ENCODE measurements around the gene PTPRG. TPM values are rescaled to one million over a fixed set of nuclear protein-coding genes. Genes with fewer than 3 reads are reported as not detected.

The PTPRG gene
- total RNA-seq, 1 donor from 2014 or later, result 80.7 TPM

DNA sequence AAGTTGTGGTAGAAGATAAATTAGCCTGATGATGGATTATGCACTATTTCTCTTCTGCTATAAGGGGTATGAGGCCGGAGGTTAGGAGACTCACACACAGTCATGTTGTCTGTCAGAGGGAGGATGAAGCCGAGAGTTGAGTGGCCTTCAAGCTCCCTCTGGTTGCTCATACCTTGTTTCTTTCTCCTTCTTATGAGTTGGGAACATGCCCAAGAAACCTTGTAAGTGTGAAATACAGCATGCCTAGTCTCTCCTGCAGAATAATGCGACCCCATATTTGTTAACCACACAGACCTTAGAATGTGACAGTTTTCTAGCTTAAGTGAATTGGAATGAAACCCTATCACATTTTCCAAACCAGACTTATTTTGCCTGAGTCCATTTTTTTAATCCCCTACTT is 366.7 kb downstream of the PTPRG start:
- TF ChIP-seq, protein P1, sequence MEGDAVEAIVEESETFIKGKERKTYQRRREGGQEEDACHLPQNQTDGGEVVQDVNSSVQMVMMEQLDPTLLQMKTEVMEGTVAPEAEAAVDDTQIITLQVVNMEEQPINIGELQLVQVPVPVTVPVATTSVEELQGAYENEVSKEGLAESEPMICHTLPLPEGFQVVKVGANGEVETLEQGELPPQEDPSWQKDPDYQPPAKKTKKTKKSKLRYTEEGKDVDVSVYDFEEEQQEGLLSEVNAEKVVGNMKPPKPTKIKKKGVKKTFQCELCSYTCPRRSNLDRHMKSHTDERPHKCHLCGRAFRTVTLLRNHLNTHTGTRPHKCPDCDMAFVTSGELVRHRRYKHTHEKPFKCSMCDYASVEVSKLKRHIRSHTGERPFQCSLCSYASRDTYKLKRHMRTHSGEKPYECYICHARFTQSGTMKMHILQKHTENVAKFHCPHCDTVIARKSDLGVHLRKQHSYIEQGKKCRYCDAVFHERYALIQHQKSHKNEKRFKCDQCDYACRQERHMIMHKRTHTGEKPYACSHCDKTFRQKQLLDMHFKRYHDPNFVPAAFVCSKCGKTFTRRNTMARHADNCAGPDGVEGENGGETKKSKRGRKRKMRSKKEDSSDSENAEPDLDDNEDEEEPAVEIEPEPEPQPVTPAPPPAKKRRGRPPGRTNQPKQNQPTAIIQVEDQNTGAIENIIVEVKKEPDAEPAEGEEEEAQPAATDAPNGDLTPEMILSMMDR (IDR thresholded peaks at IDR 0.05; ENCODE audit: unreplicated experiment), result no peak
- no peak overlapping the region for H3K4me3 Mint-ChIP-seq (ENCODE audit: unreplicated experiment)
- peaks cover 9% of the 10 kb centered on the region for H3K27me3 Mint-ChIP-seq (ENCODE audit: unreplicated experiment)
- no peaks in the 10 kb centered on the region for H3K9me3 Mint-ChIP-seq (ENCODE audit: unreplicated experiment)
- peaks cover 22% of the 10 kb centered on the region for H3K4me1 Mint-ChIP-seq (ENCODE audit: unreplicated experiment)
- H3K27ac Mint-ChIP-seq (ENCODE audit: unreplicated experiment), result no peak overlapping the region
- no peaks in the 10 kb centered on the region for H3K36me3 Mint-ChIP-seq (ENCODE audit: low read depth, unreplicated experiment)
- no peak for DNase-seq (ENCODE audit: low spot score)

DNA sequence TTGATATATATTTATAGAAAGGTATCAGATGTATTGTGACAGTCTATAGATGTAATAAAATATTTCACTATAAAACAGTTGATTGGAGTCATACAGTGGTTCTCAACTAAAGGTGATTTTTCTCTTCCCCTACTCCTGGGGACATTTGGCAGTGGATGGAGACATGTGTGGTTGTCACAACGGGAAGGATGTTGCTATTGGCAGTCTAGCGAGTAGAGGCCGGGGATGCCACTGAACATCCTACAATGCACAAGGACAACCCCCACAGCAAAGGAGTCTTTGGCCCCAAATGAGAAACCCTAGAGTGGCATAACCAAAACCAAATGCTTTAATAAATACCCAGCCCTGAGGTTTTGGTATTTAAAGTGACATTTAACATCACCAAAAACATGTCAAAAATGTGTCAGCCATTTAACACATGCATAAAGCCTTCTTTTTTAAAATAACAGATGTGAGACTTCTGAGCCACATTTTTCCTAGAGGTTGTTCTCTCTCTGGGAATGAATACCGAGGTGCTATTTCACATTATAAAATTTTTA is 367.5 kb downstream of the PTPRG start:
- Mint-ChIP-seq H3K9me3 (ENCODE audit: unreplicated experiment) (no peaks in the 10 kb centered on the region), H3K4me1 (ENCODE audit: unreplicated experiment) (peaks cover 21% of the 10 kb centered on the region), H3K27ac (ENCODE audit: unreplicated experiment) (no peak overlapping the region), H3K27me3 (ENCODE audit: unreplicated experiment) (peaks cover 9% of the 10 kb centered on the region), H3K36me3 (ENCODE audit: low read depth, unreplicated experiment) (no peaks in the 10 kb centered on the region), H3K4me3 (ENCODE audit: unreplicated experiment) (no peak overlapping the region)
- TF ChIP-seq, protein P1 (IDR thresholded peaks at IDR 0.05; ENCODE audit: unreplicated experiment), result no peak
- DNase-seq (ENCODE audit: low spot score), result no peak

DNA sequence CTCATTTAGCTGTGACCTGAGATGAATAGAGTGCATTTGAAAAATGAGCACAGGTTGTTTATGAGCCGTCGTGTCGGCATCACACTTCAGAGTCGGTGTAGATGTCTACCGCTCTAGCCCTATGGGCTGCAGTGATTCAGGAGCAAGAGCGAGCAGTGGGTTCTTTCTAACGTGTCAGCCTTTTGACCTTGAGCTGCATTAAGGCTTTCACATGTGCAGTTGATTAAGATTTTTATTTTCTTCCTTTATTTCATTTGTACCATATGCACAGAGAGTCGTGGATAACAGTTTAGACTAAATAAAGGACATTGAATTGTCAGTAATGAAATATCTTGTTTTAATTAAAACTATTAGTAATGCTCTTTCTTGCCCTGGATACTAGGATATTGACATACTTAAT is 368.2 kb downstream of the PTPRG start:
- Mint-ChIP-seq H3K9me3 (ENCODE audit: unreplicated experiment) (no peaks in the 10 kb centered on the region), H3K27me3 (ENCODE audit: unreplicated experiment) (peaks cover 5% of the 10 kb centered on the region), H3K4me3 (ENCODE audit: unreplicated experiment) (no peak overlapping the region), H3K36me3 (ENCODE audit: low read depth, unreplicated experiment) (peaks cover under 1% of the 10 kb centered on the region), H3K27ac (ENCODE audit: unreplicated experiment) (no peak overlapping the region), H3K4me1 (ENCODE audit: unreplicated experiment) (peaks cover 14% of the 10 kb centered on the region)
- DNase-seq (ENCODE audit: low spot score), result no peak
- TF ChIP-seq, protein P1 (IDR thresholded peaks at IDR 0.05; ENCODE audit: unreplicated experiment), result no peak

DNA sequence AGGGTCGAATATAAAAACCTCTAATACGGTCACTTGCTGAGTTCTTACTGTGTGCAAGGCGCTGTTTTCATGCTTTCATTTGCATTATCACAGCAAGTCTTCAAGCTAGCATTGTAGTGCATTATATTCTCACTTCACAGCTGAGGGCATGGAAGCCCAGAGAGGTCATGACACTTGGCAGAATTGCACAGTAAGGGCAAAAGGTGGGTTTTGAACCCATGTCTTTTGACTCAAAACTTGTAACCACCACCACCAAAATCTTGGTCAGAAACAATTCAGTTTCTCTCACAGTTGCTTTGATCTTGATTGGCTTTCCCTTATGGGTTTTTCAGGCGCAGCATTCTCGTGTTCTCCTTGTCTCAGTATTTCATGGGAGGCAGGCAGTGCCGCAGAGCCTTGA is 371.1 kb downstream of the PTPRG start:
- TF ChIP-seq, protein P1 (IDR thresholded peaks at IDR 0.05; ENCODE audit: unreplicated experiment), result no peak
- DNase-seq (ENCODE audit: low spot score), result no peak
- H3K9me3 Mint-ChIP-seq (ENCODE audit: unreplicated experiment), result no peaks in the 10 kb centered on the region
- H3K4me1 Mint-ChIP-seq (ENCODE audit: unreplicated experiment), result peaks cover 6% of the 10 kb centered on the region
- H3K36me3 Mint-ChIP-seq (ENCODE audit: low read depth, unreplicated experiment), result peaks cover 9% of the 10 kb centered on the region
- no peak overlapping the region for H3K4me3 Mint-ChIP-seq (ENCODE audit: unreplicated experiment)
- no peak overlapping the region for H3K27ac Mint-ChIP-seq (ENCODE audit: unreplicated experiment)
- no peaks in the 10 kb centered on the region for H3K27me3 Mint-ChIP-seq (ENCODE audit: unreplicated experiment)

DNA sequence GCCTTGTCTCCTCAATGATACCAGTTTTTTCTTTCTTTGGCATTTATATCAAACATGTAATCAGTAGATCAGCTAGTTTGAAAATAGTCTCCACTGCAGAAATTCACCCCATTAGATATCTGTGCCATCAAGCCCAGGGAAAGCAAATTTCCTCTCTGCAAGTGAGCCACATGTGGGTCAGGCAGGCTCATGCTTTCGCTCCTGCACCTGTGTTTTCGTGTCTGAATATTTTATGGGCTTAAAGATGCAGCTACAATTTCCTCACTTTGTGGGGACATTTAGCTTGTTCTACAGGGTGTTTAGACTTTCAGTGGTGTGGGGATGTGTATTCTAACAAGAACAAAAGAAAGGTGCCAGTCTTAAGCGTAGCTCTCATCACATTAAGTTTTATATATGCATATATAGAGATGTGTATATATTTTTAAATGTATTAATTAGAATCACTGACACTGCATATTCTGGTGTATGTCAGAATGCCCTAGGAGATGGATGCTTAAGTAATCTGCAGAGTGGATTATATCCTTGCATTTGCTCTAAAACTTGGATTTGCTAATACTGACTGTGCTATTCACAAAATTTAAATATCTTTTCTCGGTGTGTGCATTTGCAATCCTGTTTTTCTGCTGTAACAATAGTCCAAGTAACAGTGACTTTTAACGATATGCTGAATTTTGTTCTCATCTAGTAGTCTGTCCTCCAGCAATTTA is 372.6 kb downstream of the PTPRG start:
- H3K4me3 Mint-ChIP-seq (ENCODE audit: unreplicated experiment), result no peak overlapping the region
- H3K4me1 Mint-ChIP-seq (ENCODE audit: unreplicated experiment), result peaks cover 4% of the 10 kb centered on the region

More for the DNA sequence above, 372.6 kb downstream of the PTPRG start:
- Mint-ChIP-seq H3K27ac (ENCODE audit: unreplicated experiment) (no peak overlapping the region), H3K27me3 (ENCODE audit: unreplicated experiment) (no peaks in the 10 kb centered on the region), H3K36me3 (ENCODE audit: low read depth, unreplicated experiment) (peaks cover 9% of the 10 kb centered on the region), H3K9me3 (ENCODE audit: unreplicated experiment) (no peaks in the 10 kb centered on the region)
- DNase-seq (ENCODE audit: low spot score), result no peak
- TF ChIP-seq, protein P1 (IDR thresholded peaks at IDR 0.05; ENCODE audit: unreplicated experiment), result no peak

Data from endothelial cell (in vitro differentiated cells).